ENCODE data around the gene SNORC. TPM values are rescaled to one million over a fixed set of nuclear protein-coding genes. Genes with fewer than 3 reads are reported as not detected.

The SNORC gene
- polyA plus RNA-seq, 3 donors: 0.61 TPM; not detected in 2

DNA sequence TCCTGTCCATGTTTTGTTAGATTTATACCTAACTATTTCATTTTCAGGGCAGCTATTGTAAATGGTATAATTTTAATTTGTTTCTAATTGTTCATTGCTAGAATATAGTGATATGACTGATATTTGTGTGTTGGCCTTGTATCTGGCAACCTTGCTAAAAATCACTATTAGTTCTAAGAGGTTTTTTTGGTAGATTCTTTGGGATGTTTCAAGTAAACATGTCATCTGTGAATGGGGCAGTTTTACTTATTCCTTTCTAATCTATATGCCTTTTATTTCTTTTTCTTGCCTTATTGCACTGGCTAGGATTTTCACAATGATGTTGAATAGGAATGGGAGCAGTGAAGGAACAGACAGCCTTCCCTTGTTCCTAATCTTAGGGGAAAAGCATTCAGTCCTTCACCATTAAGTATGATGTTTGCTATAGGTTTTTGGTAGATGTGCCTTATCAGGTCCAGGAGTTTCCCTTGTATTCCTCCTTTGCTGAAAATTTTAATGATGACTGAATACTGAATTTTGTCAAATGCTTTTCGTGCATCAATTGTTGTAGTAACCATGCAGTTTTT is 41.7 kb downstream of the SNORC start:
- Histone ChIP-seq H2AFZ (ENCODE audit: insufficient read depth, low read depth, low read length, poor library complexity, severe bottlenecking) (no peak overlapping the region), H3K9ac (ENCODE audit: insufficient read depth, low read length, poor library complexity, severe bottlenecking) (no peak overlapping the region), H3K79me2 (ENCODE audit: insufficient read depth, low read length) (no peaks in the 10 kb centered on the region), H4K20me1 (ENCODE audit: insufficient read depth, low read length) (no peaks in the 10 kb centered on the region), H3K27ac (ENCODE audit: low read depth in 1 of 2, low read length in 2 of 2) (no peak overlapping the region), H3K27me3 (ENCODE audit: control insufficient read depth in 2 of 2, insufficient read depth in 2 of 2, low read length in 2 of 2) (peaks cover 16 to 22% of the 10 kb centered on the region in 2 donors), H3K4me1 (ENCODE audit: control insufficient read depth in 1 of 2, insufficient read depth in 2 of 2, low read length in 2 of 2) (no peaks in the 10 kb centered on the region), H3K36me3 (replicated peaks in 1 of 2; ENCODE audit: control insufficient read depth in 1 of 2, insufficient read depth in 2 of 2, low read length in 2 of 2) (no peaks in the 10 kb centered on the region), H3K4me3 (replicated peaks in 1 of 3; ENCODE audit: low read depth in 2 of 3, low read length in 3 of 3) (no peak overlapping the region), H3K4me2 (replicated peaks; ENCODE audit: extremely low read depth, low read length, poor library complexity, severe bottlenecking) (no peak overlapping the region), H3K9me3 (replicated peaks in 1 of 2; ENCODE audit: control insufficient read depth in 1 of 2, insufficient read depth in 1 of 2, low read length in 2 of 2) (peaks cover 0 to 8% of the 10 kb centered on the region in 2 donors)
- no peaks in the 10 kb centered on the region for H3K36me3 Mint-ChIP-seq
- WGBS (ENCODE audit: insufficient coverage): no CpG with 5 or more reads among the region's 1 CpG
- H3K9me3 Mint-ChIP-seq: peaks cover 0 to 20% (median 17%) of the 10 kb centered on the region in 7 donors
- H3K4me1 Mint-ChIP-seq: no peaks in the 10 kb centered on the region
- no peak overlapping the region for H3K4me3 Mint-ChIP-seq
- intact Hi-C loops (cut with micrococcal nuclease): no loop called here
- peaks cover 25 to 34% (median 26%) of the 10 kb centered on the region in 3 donors for H3K27me3 Mint-ChIP-seq (ENCODE audit: low read depth in 3 of 3)
- TF ChIP-seq, protein P1, sequence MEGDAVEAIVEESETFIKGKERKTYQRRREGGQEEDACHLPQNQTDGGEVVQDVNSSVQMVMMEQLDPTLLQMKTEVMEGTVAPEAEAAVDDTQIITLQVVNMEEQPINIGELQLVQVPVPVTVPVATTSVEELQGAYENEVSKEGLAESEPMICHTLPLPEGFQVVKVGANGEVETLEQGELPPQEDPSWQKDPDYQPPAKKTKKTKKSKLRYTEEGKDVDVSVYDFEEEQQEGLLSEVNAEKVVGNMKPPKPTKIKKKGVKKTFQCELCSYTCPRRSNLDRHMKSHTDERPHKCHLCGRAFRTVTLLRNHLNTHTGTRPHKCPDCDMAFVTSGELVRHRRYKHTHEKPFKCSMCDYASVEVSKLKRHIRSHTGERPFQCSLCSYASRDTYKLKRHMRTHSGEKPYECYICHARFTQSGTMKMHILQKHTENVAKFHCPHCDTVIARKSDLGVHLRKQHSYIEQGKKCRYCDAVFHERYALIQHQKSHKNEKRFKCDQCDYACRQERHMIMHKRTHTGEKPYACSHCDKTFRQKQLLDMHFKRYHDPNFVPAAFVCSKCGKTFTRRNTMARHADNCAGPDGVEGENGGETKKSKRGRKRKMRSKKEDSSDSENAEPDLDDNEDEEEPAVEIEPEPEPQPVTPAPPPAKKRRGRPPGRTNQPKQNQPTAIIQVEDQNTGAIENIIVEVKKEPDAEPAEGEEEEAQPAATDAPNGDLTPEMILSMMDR (IDR thresholded peaks at IDR 0.05): no peak
- no peak for DNase-seq
- no peak overlapping the region for H3K27ac Mint-ChIP-seq

DNA sequence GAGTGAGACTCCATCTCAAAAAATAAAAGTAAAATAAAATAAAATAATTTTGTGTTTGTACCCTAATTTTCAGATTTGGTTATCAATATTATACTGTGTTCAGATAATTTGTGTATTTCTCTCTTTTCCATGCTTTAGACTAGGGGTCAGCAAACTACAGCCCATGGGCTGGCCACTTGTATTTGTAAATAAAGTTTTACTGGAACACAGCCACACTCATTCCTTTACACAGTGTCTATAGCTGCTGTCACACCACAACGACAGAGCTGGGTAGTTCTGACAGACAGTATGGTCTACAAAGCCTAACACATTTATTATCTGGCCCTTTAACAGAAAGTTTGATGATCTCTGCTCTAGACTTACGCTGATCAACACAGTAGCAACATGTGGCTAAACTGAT is 43.8 kb downstream of the SNORC start:
- Histone ChIP-seq H3K36me3 (replicated peaks in 1 of 2; ENCODE audit: control insufficient read depth in 1 of 2, insufficient read depth in 2 of 2, low read length in 2 of 2) (no peaks in the 10 kb centered on the region), H4K20me1 (ENCODE audit: insufficient read depth, low read length) (no peaks in the 10 kb centered on the region), H3K27me3 (ENCODE audit: control insufficient read depth in 2 of 2, insufficient read depth in 2 of 2, low read length in 2 of 2) (peaks cover 16 to 19% of the 10 kb centered on the region in 2 donors), H3K79me2 (ENCODE audit: insufficient read depth, low read length) (no peaks in the 10 kb centered on the region), H3K4me3 (replicated peaks in 1 of 3; ENCODE audit: low read depth in 2 of 3, low read length in 3 of 3) (no peak overlapping the region), H3K9me3 (replicated peaks in 1 of 2; ENCODE audit: control insufficient read depth in 1 of 2, insufficient read depth in 1 of 2, low read length in 2 of 2) (peaks cover 0 to 8% of the 10 kb centered on the region in 2 donors), H3K4me2 (replicated peaks; ENCODE audit: extremely low read depth, low read length, poor library complexity, severe bottlenecking) (no peak overlapping the region), H3K27ac (ENCODE audit: low read depth in 1 of 2, low read length in 2 of 2) (no peak overlapping the region), H2AFZ (ENCODE audit: insufficient read depth, low read depth, low read length, poor library complexity, severe bottlenecking) (no peak overlapping the region), H3K4me1 (ENCODE audit: control insufficient read depth in 1 of 2, insufficient read depth in 2 of 2, low read length in 2 of 2) (no peaks in the 10 kb centered on the region), H3K9ac (ENCODE audit: insufficient read depth, low read length, poor library complexity, severe bottlenecking) (no peak overlapping the region)
- peaks cover 0 to 20% (median 17%) of the 10 kb centered on the region in 7 donors for H3K9me3 Mint-ChIP-seq
- peaks cover 22 to 42% (median 31%) of the 10 kb centered on the region in 3 donors for H3K27me3 Mint-ChIP-seq (ENCODE audit: low read depth in 3 of 3)
- TF ChIP-seq, protein P1 (IDR thresholded peaks at IDR 0.05): no peak
- intact Hi-C loops (cut with micrococcal nuclease): no loop called here
- no peaks in the 10 kb centered on the region for H3K4me1 Mint-ChIP-seq
- WGBS (ENCODE audit: insufficient coverage): no CpG with 5 or more reads among the region's 2 CpGs
- DNase-seq: no peak
- no peak overlapping the region for H3K4me3 Mint-ChIP-seq
- H3K36me3 Mint-ChIP-seq: no peaks in the 10 kb centered on the region
- no peak overlapping the region for H3K27ac Mint-ChIP-seq

Measured in CD14-positive monocyte (primary cell).